Activated T-helper 1 cell treated with anti-CD3 and anti-CD28 coated beads, Interleukin-2, amount 50 U/mL, for 16 hours (primary cell): ENCODE measurements around the gene DQX1.

Experiments used
- DNase-seq, 2 donors: peaks; one replicate each; pipeline ENCODE4 v3.0.0-alpha.2; 2020; ENCODE audit warnings: low read depth in 1 of 2, low spot score in 1 of 2

The DQX1 gene

GRCh38 chr2:74512744-74513604 is 13.1 kb downstream of the DQX1 start:
- no peak for DNase-seq

DNA sequence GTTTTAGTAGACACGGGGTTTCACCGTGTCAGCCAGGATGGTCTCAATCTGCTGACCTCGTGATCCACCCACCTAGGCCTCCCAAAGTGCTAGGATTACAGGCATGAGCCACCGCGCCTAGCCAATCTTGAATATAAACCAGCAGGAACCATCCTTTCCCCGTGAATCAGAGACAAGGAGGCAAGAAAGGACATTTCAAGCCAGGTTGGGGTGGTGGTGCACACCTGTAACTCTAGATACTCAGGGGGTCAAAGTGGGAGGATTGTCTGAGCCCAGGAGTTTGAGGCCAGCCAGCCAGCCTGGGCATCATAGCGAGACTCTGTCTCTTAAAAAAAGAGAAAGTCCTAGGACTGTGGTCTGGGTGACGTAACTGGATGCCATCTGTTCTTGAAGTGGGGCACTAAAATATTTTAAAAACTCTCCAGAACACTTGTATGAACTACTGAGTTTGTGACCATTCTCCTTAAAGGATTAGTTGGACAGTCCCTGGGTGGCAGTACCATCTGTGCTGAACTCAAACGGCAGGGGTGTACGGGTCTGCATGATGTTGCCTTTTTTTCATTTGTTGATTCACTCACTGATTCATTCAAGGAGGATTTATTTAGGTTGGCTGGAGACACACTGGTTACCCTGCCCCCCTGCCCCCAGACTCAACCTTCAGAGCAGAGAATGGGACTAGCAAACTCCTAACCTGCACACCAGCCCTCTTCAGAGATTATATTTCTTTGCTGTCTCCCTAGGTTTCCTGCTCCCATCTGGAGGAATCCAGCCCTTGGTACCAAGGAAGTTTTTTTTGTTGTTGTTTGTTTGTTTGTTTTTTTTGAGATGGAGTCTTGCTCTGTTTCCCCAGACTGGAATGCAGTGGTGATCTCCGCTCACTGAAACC is 14.7 kb downstream of the DQX1 start:
- DNase-seq = no peak

DNA sequence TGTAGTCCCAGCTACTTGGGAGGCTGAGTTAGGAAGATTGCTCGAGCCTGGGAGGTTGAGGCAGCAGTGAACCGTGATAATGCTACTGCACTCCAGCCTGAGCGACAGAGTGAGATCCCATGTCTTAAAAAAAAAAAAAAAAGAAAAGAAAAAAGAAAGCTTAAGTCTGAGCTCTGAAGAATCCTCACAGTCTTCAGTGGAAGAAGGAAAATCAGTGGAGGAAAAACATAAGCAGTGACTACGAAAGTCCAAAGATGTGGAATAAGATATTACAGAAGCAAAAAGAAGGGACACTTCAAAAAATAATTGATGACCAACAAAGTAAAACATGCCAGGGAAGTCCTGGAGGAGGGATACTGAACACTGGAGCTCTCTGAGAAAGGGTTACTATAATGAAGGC is 15.8 kb downstream of the DQX1 start:
- DNase-seq = no peak

DNA sequence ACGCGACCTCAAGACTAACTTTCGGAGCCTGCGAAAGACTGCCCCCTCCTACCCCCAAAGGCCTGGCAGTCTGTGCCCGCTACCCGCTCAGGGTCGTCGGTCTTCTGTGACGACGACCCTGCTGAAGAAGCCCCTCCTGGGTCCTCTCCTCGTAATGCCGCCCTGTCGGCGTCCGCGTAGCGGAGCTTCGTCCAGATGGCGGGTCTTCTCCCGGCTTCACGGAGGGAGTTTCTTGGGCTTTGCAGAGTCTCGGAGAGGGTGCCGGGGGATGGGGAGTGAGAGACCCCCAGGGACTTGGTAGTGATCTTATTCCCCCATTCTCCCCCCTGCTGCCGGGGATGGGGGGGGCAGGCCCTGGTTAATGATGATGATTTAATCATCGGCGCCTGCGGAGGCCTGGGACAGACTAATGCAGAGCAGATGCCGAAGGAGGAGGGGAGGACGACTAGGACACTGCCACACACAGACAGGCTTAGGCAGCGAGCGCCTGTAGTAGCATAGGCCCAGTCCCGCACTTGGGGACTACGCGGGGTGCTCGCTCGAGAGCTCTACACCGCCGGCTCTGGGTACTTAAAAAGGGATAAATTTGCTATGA is 18.0 kb downstream of the DQX1 start:
- no peak for DNase-seq

DNA sequence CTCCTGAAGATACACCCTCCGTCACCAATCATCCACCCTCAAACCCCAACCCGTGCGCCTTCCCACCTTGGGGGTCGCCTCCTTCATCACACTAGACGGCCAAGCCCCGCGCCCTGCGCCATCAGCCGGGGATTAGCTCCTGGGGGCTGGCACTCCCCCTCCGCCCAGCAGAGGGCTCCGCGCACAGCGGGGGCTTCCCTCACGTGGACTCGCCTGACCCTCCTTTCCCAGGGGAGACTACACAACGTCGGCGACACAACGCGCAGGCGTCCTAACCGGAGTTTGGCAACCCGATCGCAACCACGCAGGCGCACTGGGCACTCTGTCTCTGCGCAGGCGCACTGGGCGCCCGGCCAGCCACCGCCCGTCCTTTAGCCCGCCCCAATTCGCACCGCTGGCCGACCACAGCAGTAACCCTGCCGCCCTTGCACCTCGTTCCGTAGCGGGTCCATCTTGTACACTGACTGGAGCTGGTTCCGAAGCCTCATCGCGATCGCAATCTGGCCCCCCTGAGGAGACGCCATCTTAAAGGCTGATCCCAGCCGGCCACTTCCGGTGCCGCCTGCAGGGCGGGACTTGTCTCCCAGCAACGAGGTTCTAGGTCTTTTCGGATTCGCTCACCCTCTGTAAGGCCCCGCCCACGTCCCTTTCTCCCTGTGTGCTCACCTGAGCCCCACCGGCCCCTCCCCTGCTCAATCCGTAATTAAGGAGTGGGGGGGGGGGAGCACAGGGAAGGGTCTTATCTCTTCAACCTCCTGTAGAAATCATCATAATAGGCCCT is 18.7 kb downstream of the DQX1 start, which contains the start of gene PCGF1:
Gene PCGF1 (minus strand): TSS at position 551 of the 781 bp plus-strand sequence. CDS start 27 bp downstream, at position 524.
- peak; percentile 95 to 98 for DNase-seq

GRCh38 chr2:74505448-74506246 is 20.4 kb downstream of the DQX1 start:
- DNase-seq = no peak

DNA sequence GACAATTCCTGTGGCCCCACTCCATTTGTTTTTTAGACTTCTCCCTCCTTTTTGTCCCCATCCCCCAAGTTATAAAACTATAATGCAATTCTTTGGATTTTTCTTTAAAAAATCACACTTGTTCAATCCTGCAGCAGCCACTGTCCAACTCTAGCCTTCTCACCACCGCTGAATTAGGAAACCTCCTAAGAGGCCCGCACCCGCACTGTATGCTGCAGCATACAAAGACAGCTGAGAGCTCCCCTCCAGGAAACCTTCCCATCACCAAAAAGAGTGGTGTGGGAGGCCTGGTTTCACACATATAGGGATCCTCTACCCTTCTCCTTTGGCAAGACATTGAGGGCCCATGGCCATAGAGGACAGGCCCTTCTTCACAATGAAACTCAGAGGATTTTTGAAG is 21.4 kb downstream of the DQX1 start:
- DNase-seq = no peak

GRCh38 chr2:74503506-74504475 is 22.2 kb downstream of the DQX1 start:
- DNase-seq = no peak

DNA sequence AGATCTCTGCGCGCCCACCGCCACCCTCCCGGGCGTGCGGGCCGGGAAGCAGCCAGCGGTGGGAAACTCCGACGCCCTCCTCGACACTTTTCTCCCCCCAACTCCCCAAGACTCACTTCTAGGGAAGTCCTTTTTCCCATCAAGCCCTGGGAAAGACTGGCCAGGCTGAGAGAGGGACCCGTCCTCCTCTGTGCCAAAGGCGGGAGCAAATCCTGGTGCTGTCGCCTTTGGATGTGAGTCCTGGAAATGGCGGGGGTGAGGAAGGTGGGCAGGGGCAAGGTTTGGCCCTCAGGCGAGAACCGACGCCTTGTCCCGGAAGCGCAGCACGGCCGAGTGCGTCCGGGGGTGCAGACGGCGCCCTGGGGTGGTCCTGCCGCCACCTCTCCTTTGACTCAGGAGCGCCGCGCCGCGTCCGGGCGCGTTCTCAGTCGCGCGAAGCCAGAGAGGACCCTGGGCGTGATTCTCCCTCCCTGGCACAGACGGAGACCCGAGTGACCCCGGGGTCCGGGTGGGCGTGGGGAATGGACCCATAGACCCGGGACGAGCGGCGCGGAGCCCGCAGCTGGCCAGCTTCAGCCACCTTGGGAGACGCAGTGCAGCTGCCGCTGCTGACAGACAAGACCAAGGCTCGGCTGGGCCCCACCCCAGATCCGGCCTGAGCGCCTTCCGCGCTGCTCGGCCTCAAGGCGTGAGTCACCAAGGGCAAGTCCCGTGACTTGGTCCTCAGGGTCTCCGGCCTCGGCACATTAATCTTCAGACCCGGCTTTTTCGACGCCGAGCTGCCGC is 23.1 kb downstream of the DQX1 start:
- DNase-seq = no peak

DNA sequence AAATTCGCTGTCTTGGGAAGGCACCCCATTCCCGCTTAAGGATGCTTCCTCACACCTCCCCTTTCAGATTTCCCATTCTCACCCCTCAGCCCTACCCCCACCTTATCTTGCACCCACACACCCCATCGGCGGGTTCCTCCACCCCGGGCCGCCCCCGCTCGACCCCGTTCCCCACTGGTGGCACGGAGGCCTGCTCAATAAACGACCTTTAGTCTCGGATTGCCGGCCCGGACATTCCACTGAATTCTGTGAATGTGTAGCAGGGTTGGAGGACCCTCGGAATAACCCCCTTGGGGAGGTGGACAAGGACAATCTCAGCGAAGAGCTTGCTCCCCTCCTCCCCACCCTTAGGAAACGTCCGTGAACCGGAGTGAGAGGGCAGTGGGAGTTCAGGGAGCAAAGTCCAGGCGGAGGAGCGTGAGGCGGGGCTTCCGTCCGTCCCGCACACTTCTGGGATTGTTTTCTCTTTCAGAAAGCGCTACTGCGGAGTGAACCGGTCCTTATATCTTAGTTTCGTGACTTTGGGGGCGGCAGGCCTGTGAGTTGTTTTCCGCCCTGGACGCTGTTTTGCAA is 23.8 kb downstream of the DQX1 start:
- DNase-seq = no peak

- no peak for DNase-seq
Observed at GRCh38 chr2:74501335-74502071, 24.5 kb downstream of the DQX1 start.

DNA sequence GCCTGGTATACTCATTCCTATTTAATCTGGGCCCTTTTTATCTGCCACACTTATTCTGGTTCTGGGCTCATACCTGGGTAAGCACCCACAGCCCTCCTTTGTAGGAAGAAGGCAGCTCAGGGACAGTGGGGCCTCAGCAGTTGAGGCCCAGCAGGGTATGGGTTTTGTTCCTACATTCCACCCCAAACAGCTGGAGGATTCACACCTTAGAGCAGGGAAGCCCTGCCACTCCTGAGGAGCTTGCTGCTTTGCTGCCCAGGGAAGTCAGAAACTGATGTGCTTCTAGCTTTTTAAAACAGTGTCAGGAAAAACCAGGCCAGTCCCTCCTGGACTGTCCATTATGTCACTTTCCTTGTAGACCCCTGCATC is 25.5 kb downstream of the DQX1 start:
- no peak for DNase-seq

DNA sequence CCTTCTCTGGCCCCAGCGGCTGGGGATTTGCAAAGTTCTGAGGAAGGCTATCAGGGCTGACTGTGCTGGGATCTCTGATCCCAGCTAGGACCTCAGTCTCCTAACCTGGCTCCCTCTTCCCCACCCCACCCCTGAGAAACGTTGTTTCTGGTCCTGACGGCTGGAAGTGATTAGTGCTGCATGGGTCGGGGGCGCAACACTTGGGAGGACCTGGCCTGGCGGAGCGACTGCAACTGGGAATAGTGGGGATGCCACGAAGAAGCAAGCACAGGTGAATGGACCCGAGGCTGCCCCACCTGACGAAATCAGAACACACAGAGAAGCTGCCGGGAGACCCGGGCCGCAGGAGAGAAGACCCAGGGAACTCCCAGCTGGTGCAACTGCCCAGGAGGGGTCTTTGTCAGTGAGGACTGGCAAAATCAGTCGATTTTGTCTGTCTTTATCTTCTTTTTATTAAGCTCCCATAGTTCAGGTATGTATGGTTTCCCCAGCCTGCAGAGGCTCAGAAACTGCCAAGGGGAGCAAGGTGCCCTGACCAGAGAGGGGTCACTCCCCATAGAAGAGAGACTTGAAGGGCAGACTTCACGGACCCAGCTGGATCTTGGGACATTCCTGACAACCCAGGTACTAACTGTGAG is 26.0 kb downstream of the DQX1 start:
- no peak for DNase-seq

GRCh38 chr2:74499267-74499939 is 26.6 kb downstream of the DQX1 start, which contains the start of gene LBX2:
LBX2 (minus strand) TSS chr2:74499603; CDS start chr2:74499537, 66 bp downstream.
- DNase-seq = no peak

DNA sequence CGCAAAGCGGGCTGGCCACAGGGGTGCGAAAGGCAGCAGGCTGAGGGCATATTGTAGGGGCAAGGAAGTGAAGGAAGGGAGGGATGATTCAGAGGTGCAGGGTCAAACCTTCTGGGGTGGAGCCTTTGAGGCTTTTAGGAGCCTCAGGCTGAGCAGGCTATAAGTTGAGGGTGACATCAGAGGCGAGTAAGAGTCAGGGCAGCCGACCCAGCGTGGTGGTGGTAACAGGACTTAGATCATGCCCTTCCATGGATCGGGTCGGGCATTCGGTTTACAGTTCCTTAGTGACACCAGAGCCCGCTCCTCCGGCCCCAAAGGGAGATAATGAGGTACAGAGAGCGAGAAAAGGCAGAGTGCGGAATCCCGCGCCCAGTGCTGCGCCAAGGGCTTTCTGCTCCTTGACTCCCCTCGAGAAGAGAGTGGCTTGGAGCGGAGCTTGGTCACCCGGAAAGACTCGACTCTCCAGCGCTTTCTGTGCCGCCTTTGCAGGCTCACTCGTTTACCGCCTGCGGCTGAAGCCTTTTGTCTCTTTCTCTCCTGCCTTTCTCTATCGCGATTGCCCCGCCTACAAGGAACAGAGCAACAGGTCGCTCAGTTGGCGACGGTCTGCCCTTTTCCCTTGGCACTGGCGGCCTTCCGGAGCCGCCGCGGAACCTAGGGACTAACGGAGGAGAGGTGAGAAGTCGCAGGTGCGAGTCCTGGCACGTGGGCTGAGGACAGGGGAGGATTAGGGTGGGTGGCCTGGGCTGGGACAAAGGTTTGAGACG is 27.3 kb downstream of the DQX1 start:
- DNase-seq = no peak
